ENCODE results near the gene SELL.

- TF ChIP-seq POLR2A (IDR thresholded peaks at IDR 0.05) (no peak), CTCF (IDR thresholded peaks at IDR 0.05) (no peak)
Measured at GRCh38 chr1:169694304-169695075, 16.9 kb downstream of the SELL start.
